Breast epithelium (tissue), 4 donors: ENCODE measurements around the gene PCF11. TPM values are rescaled to one million over a fixed set of nuclear protein-coding genes. Genes with fewer than 3 reads are reported as not detected.
"Not testable (repeated sequence)": the region's sequence is repeated elsewhere in the genome, so short reads cannot be mapped to it uniquely, and the experiment has no call there.

Source experiments
- DNase-seq, 2 donors: peaks; one replicate each; pipeline ENCODE4 v3.0.0-alpha.2; 2019; ENCODE audit warnings: low spot score in 2 of 2
- H3K27ac ChIP-seq, 2 donors: fragments of 200-600 bp; sonication (generic) in 1 of 2; one replicate each; pipeline ENCODE4 v1.5.1; 2016 to 2019; ENCODE audit warnings: mild to moderate bottlenecking in 1 of 2
- H3K27me3 ChIP-seq, 2 donors: fragments of 200-600 bp; sonication (generic) in 1 of 2; one replicate each; pipeline versions ENCODE4 v1.5.1 to v1.6.0; 2017 to 2019; ENCODE audit warnings: control low read depth in 1 of 2, mild to moderate bottlenecking in 1 of 2
- H3K36me3 ChIP-seq: fragments of 200-600 bp; one replicate; pipeline ENCODE4 v1.5.1; 2019
- H3K4me1 ChIP-seq, 2 donors: fragments of 200-600 bp; sonication (generic); one replicate each; pipeline ENCODE4 v1.5.1; 2016 to 2019; ENCODE audit warnings: control low read depth in 1 of 2
- H3K4me3 ChIP-seq, 3 donors: fragments of 200-600 bp; sonication (generic); 1 replicate in 2 of 3; 2 replicates in 1 of 3; pipeline ENCODE4 v1.5.1; 2016 to 2019; ENCODE audit warnings: mild to moderate bottlenecking in 3 of 3, moderate library complexity in 2 of 3
- H3K9me3 ChIP-seq, 2 donors: fragments of 200-600 bp; sonication (generic) in 1 of 2; one replicate each; pipeline ENCODE4 v1.5.1; 2016 to 2019; ENCODE audit warnings: control low read depth in 1 of 2
- POLR2A ChIP-seq: fragments of 450-650 bp; IDR thresholded peaks from one replicate; pipeline ENCODE4 v1.6.1; 2016; ENCODE audit warnings: antibody characterized with exemption, mild to moderate bottlenecking, moderate library complexity
- POLR2AphosphoS5 ChIP-seq, 3 donors: sonication (generic); formaldehyde crosslinking; IDR thresholded peaks; one replicate each; pipeline ENCODE4 v1.6.1; 2017; ENCODE audit warnings: antibody characterized with exemption in 3 of 3
- intact Hi-C: fragments of 100-400 bp; cut with DNase I; formaldehyde crosslinking; loops from one replicate; pipeline ENCODE4 v1.15.1; 2023; ENCODE audit warnings: low total_unique reads
- total RNA-seq, 3 donors: library from RNA; depleted of rRNA; stranded (reverse); fragments of >200 nt; gene quantifications; one replicate each; pipeline ENCODE4 v1.1.0, GENCODE V29; 2016
- TF ChIP-seq, protein P1 (sequence below), 3 donors: fragments of 450-650 bp; IDR thresholded peaks; one replicate each; pipeline ENCODE4 v1.5.1; 2016 to 2017; ENCODE audit warnings: antibody characterized with exemption in 3 of 3, mild to moderate bottlenecking in 3 of 3, moderate library complexity in 3 of 3

Gene PCF11
- total RNA-seq, 3 donors from 2014 or later: 78.7 to 133 (median 130) TPM

DNA sequence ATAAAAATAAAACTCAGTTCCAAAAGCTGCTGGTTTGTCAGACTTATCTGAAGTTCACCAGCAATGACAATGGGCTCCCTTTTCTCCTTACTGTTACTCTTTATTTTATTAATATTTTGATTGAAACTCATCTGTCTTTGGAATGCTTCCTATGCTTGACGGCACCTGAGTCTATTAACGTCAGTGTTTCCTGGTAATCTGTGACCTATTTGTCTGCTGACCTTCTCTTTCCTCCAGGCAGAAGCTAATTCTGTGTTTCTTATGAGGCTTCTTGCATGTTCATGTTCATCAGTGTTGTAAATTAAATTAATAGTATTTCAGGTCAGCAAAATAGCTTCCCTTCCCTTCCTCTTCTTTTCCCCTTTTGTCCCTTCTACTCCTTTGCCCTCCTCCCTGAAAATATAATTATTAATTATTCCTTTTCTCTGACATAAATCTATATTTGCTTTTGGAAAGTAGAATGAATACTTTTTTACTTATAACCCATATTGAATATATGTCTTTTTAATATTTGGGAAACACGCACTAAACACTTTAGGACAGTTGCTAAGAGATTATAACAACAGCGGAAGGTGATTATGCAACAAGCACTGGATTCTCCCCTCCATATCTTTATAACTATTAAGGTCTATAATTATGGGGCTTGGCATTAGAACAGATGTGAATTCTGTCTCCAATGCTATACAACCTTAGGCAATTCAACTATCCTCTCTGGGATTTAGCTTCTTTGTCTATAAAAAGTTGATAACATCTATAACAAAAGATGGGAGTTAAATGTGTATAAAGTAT lies 32.1 kb upstream of the PCF11 start:
- Histone ChIP-seq H3K4me3 (no peak overlapping the region), H3K27ac (no peak overlapping the region), H3K27me3 (no peaks in the 10 kb centered on the region), H3K4me1 (no peaks in the 10 kb centered on the region), H3K36me3 (no peaks in the 10 kb centered on the region), H3K9me3 (no peaks in the 10 kb centered on the region)
- no peak for DNase-seq
- intact Hi-C loops: no loop called here
- no peak for TF ChIP-seq POLR2A
- TF ChIP-seq, protein P1, sequence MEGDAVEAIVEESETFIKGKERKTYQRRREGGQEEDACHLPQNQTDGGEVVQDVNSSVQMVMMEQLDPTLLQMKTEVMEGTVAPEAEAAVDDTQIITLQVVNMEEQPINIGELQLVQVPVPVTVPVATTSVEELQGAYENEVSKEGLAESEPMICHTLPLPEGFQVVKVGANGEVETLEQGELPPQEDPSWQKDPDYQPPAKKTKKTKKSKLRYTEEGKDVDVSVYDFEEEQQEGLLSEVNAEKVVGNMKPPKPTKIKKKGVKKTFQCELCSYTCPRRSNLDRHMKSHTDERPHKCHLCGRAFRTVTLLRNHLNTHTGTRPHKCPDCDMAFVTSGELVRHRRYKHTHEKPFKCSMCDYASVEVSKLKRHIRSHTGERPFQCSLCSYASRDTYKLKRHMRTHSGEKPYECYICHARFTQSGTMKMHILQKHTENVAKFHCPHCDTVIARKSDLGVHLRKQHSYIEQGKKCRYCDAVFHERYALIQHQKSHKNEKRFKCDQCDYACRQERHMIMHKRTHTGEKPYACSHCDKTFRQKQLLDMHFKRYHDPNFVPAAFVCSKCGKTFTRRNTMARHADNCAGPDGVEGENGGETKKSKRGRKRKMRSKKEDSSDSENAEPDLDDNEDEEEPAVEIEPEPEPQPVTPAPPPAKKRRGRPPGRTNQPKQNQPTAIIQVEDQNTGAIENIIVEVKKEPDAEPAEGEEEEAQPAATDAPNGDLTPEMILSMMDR (IDR thresholded peaks at IDR 0.05): no peak
- no peak for TF ChIP-seq POLR2AphosphoS5 (IDR thresholded peaks at IDR 0.05)

DNA sequence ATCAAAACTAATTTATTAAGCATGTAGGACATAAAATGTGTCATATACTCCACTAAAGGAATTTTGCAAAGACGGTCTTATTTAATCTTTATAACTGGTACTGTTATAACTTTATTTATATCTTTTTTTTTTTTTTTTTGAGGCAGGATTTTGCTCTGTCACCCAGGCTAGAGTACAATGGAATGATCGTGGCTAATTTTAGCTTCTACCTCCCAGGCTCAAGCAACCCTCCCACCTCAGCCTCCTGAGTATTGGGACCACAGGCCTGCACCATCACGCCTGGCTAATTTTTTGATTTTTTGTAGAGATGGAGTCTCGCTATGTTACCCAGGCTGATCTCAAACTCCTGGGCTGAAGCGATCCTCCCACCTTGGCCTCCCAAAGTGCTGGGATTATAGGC lies 31.4 kb upstream of the PCF11 start:
- intact Hi-C loops: no loop called here
- no peak for TF ChIP-seq POLR2AphosphoS5 (IDR thresholded peaks at IDR 0.05)
- TF ChIP-seq, protein P1 (IDR thresholded peaks at IDR 0.05): no peak
- H3K36me3 ChIP-seq: no peaks in the 10 kb centered on the region
- H3K4me3 ChIP-seq: no peak overlapping the region
- no peak overlapping the region for H3K27ac ChIP-seq
- H3K9me3 ChIP-seq: no peaks in the 10 kb centered on the region
- no peaks in the 10 kb centered on the region for H3K4me1 ChIP-seq
- no peak for DNase-seq
- no peaks in the 10 kb centered on the region for H3K27me3 ChIP-seq

DNA sequence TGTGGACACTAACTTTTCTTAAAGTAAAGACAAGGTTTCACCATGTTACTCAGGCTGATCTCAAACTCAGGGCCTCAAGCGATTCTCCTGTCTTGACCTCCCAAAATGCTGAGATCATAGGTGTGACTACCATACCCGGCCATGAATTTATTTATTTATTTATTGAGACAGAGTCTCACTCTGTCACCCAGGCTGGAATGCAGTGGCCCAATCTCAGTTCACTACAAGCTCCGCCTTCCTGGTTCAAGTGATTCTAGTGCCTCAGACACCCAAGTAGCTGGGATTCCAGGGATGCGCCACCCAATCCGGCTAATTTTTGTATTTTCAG lies 29.7 kb upstream of the PCF11 start:
- DNase-seq: no peak
- intact Hi-C loops: no loop called here
- Histone ChIP-seq H3K36me3 (no peaks in the 10 kb centered on the region), H3K4me1 (no peaks in the 10 kb centered on the region), H3K27ac (no peak overlapping the region), H3K9me3 (no peaks in the 10 kb centered on the region), H3K4me3 (no peak overlapping the region), H3K27me3 (no peaks in the 10 kb centered on the region)
- TF ChIP-seq, protein P1 (IDR thresholded peaks at IDR 0.05): no peak
- TF ChIP-seq POLR2A (no peak), POLR2AphosphoS5 (IDR thresholded peaks at IDR 0.05) (no peak)

DNA sequence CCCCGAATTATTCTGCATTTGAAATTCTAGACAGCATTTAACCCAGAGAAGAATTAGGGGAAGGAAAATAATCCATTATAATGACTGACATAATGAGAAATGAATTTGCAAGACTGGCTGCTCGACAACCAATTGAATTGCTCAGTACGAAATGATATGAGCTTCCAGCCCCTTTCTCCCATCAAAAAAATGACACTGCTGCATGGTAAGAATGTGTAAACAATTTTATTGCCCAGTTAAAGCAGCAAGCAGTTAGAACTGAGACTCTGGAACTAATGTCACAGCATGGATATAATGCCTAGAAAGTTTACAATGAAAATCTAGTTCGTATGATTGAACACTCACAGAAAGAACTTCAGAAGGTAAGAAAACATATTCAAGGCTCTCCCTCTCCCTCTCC lies 24.7 kb upstream of the PCF11 start:
- intact Hi-C loops: no loop called here
- Histone ChIP-seq H3K27ac (no peak overlapping the region), H3K27me3 (no peaks in the 10 kb centered on the region), H3K36me3 (no peaks in the 10 kb centered on the region), H3K9me3 (no peaks in the 10 kb centered on the region), H3K4me1 (no peaks in the 10 kb centered on the region), H3K4me3 (no peak overlapping the region)
- DNase-seq: no peak
- TF ChIP-seq POLR2A: no peak

DNA sequence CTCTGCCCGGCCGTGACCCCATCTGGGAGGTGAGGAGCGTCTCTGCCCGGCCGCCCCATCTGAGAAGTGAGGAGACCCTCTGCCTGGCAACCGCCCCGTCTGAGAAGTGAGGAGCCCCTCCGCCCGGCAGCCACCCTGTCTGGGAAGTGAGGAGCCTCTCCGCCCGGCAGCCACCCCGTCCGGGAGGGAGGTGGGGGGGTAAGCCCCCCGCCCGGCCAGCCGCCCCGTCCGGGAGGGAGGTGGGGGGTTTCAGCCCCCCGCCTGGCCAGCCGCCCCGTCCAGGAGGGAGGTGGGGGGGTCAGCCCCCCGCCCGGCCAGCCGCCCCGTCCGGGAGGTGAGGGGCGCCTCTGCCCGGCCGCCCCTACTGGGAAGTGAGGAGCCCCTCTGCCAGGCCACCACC lies 23.7 kb upstream of the PCF11 start:
- H3K27me3 ChIP-seq, H3K27ac ChIP-seq, H3K36me3 ChIP-seq, H3K4me1 ChIP-seq, DNase-seq, H3K4me3 ChIP-seq, intact Hi-C loops, H3K9me3 ChIP-seq: not testable (repeated sequence)

DNA sequence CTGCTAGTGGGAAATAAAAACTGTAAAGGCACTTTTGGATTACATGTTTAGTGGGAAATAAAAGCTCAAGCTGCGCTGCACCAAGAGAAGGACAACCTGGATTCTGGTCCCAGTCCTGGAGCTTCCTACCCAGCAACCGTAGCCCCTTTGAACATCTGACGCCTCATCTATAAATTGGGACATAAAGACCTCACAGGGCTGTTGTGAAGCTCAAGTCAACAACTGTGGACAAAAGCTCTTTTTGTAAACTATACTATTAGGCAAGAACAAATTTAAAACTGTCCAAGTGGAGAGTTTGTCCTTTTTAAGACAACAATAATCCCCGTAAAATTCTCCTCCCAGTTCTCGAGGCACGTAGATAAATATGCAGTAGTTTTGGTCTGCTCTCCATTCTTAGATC lies 17.6 kb upstream of the PCF11 start:
- TF ChIP-seq POLR2A (no peak), POLR2AphosphoS5 (IDR thresholded peaks at IDR 0.05) (no peak)
- TF ChIP-seq, protein P1 (IDR thresholded peaks at IDR 0.05): no peak
- Histone ChIP-seq H3K27me3 (no peaks in the 10 kb centered on the region), H3K27ac (no peak overlapping the region), H3K4me1 (no peaks in the 10 kb centered on the region), H3K4me3 (no peak overlapping the region), H3K9me3 (no peaks in the 10 kb centered on the region), H3K36me3 (no peaks in the 10 kb centered on the region)
- intact Hi-C loops: no loop called here
- no peak for DNase-seq
